ENCODE measurements around the gene FKBP7.

GRCh38 chr2:178513876-178514275, 35.5 kb upstream of the FKBP7 start:
- TF ChIP-seq POLR2AphosphoS5 (IDR thresholded peaks at IDR 0.05; ENCODE audit: low read depth, low read length) = no peak
- no peak for TF ChIP-seq REST (IDR thresholded peaks at IDR 0.05; ENCODE audit: insufficient read depth in 1 of 2, low read depth in 2 of 2, low read length in 2 of 2)
- no peak for TF ChIP-seq TAF1 (IDR thresholded peaks at IDR 0.05; ENCODE audit: borderline replicate concordance, insufficient read depth, low read length)
- TF ChIP-seq SIN3A (IDR thresholded peaks at IDR 0.05; ENCODE audit: borderline replicate concordance, insufficient read depth, low read length) = no peak
- no peak for TF ChIP-seq FOXP2 (optimal IDR thresholded peaks at IDR 0.05; ENCODE audit: borderline replicate concordance, extremely low read depth, extremely low read length, insufficient read depth)

Data from PFSK-1 (cell line).